HEK293 (cell line): ENCODE data around the gene ALOXE3.

ENCODE experiments used
- EGR2 ChIP-seq: fragments of 450-650 bp; formaldehyde crosslinking; IDR thresholded peaks from 2 replicates; pipeline ENCODE4 v1.5.1; 2016; ENCODE audit warnings: low read depth, missing biosample characterization, missing genetic modification characterization
- GFI1B ChIP-seq: fragments of 450-650 bp; formaldehyde crosslinking; IDR thresholded peaks from 2 replicates; pipeline ENCODE4 v1.5.1; 2016; ENCODE audit warnings: missing biosample characterization, missing genetic modification characterization
- GLIS1 ChIP-seq: fragments of 450-650 bp; formaldehyde crosslinking; IDR thresholded peaks from 2 replicates; pipeline ENCODE4 v1.5.1; 2016; ENCODE audit warnings: missing biosample characterization, missing genetic modification characterization
- GLIS2 ChIP-seq: fragments of 450-650 bp; formaldehyde crosslinking; IDR thresholded peaks from 2 replicates; pipeline ENCODE4 v1.5.1; 2016; ENCODE audit warnings: missing biosample characterization, missing genetic modification characterization
- IKZF3 ChIP-seq: fragments of 450-650 bp; IDR thresholded peaks from 2 replicates; pipeline ENCODE4 v1.5.0; 2018; ENCODE audit warnings: missing biosample characterization, mild to moderate bottlenecking, missing genetic modification characterization, moderate library complexity
- INSM2 ChIP-seq: fragments of 450-650 bp; formaldehyde crosslinking; IDR thresholded peaks from 2 replicates; pipeline ENCODE4 v1.5.1; 2016; ENCODE audit warnings: missing biosample characterization, missing genetic modification characterization
- KLF1 ChIP-seq: fragments of 450-650 bp; formaldehyde crosslinking; IDR thresholded peaks from 2 replicates; pipeline ENCODE4 v1.5.1; 2016; ENCODE audit warnings: missing biosample characterization, missing genetic modification characterization
- KLF9 ChIP-seq: fragments of 450-650 bp; formaldehyde crosslinking; IDR thresholded peaks from 2 replicates; pipeline ENCODE4 v1.5.1; 2016; ENCODE audit warnings: missing biosample characterization, missing genetic modification characterization, low read depth
- MZF1 ChIP-seq: fragments of 450-650 bp; formaldehyde crosslinking; IDR thresholded peaks from 2 replicates; pipeline ENCODE4 v1.5.1; 2017; ENCODE audit warnings: missing biosample characterization, missing genetic modification characterization, borderline replicate concordance
- REPIN1 ChIP-seq: fragments of 450-650 bp; formaldehyde crosslinking; IDR thresholded peaks from 2 replicates; pipeline ENCODE4 v1.5.1; 2017; ENCODE audit warnings: missing biosample characterization, missing genetic modification characterization, low read depth
- SETDB1 ChIP-seq: IDR thresholded peaks from one replicate; pipeline ENCODE4 v1.6.1; 2017; ENCODE audit warnings: mild to moderate bottlenecking, low read length, moderate library complexity, mixed read lengths; ENCODE audit not compliant: insufficient read length
- TRIM28 ChIP-seq: IDR thresholded peaks from 2 replicates; pipeline ENCODE4 v1.6.1; 2011; ENCODE audit warnings: low read length, control low read depth, borderline replicate concordance
- ZBTB21 ChIP-seq: fragments of 450-650 bp; formaldehyde crosslinking; IDR thresholded peaks from 2 replicates; pipeline ENCODE4 v1.5.1; 2017; ENCODE audit warnings: missing biosample characterization, missing genetic modification characterization
- ZEB2 ChIP-seq: fragments of 450-650 bp; formaldehyde crosslinking; IDR thresholded peaks from 2 replicates; pipeline ENCODE4 v1.5.1; 2016; ENCODE audit warnings: missing biosample characterization, missing genetic modification characterization
- ZFP69B ChIP-seq: fragments of 450-650 bp; formaldehyde crosslinking; IDR thresholded peaks from 2 replicates; pipeline ENCODE4 v1.5.1; 2016; ENCODE audit warnings: missing biosample characterization, missing genetic modification characterization
- ZNF10 ChIP-seq: fragments of 450-650 bp; formaldehyde crosslinking; IDR thresholded peaks from 2 replicates; pipeline ENCODE4 v1.5.1; 2017; ENCODE audit warnings: missing biosample characterization, missing genetic modification characterization
- ZNF112 ChIP-seq: fragments of 450-650 bp; formaldehyde crosslinking; IDR thresholded peaks from 2 replicates; pipeline ENCODE4 v1.5.0; 2017; ENCODE audit warnings: missing biosample characterization, missing genetic modification characterization
- ZNF175 ChIP-seq: fragments of 450-650 bp; formaldehyde crosslinking; IDR thresholded peaks from 2 replicates; pipeline ENCODE4 v1.5.1; 2016; ENCODE audit warnings: missing biosample characterization, missing genetic modification characterization
- ZNF341 ChIP-seq: fragments of 450-650 bp; formaldehyde crosslinking; IDR thresholded peaks from 2 replicates; pipeline ENCODE4; 2016; ENCODE audit warnings: low read depth, missing biosample characterization, missing genetic modification characterization
- ZNF426 ChIP-seq: fragments of 450-650 bp; formaldehyde crosslinking; IDR thresholded peaks from 2 replicates; pipeline ENCODE4 v1.5.1; 2017; ENCODE audit warnings: missing biosample characterization, missing genetic modification characterization, mild to moderate bottlenecking, inconsistent platforms, moderate library complexity
- ZNF433 ChIP-seq: fragments of 450-650 bp; formaldehyde crosslinking; IDR thresholded peaks from 2 replicates; pipeline ENCODE4 v1.5.1; 2016; ENCODE audit warnings: missing biosample characterization, missing genetic modification characterization, low read depth
- ZNF473 ChIP-seq: fragments of 450-650 bp; formaldehyde crosslinking; IDR thresholded peaks from 2 replicates; pipeline ENCODE4 v1.5.1; 2017; ENCODE audit warnings: missing biosample characterization, missing genetic modification characterization
- ZNF510 ChIP-seq: fragments of 450-650 bp; formaldehyde crosslinking; IDR thresholded peaks from 2 replicates; pipeline ENCODE4 v1.5.1; 2018; ENCODE audit warnings: mild to moderate bottlenecking, missing genetic modification characterization, missing biosample characterization; ENCODE audit not compliant: insufficient replicate concordance
- ZNF513 ChIP-seq: fragments of 450-650 bp; IDR thresholded peaks from 2 replicates; pipeline ENCODE4 v1.5.1; 2018; ENCODE audit warnings: missing biosample characterization, missing genetic modification characterization
- ZNF548 ChIP-seq: fragments of 450-650 bp; formaldehyde crosslinking; IDR thresholded peaks from 2 replicates; pipeline ENCODE4 v1.5.1; 2016; ENCODE audit warnings: missing biosample characterization, missing genetic modification characterization
- ZNF558 ChIP-seq: fragments of 450-650 bp; formaldehyde crosslinking; IDR thresholded peaks from 2 replicates; pipeline ENCODE4 v1.5.1; 2016; ENCODE audit warnings: missing biosample characterization, missing genetic modification characterization
- ZNF596 ChIP-seq: fragments of 450-650 bp; IDR thresholded peaks from 2 replicates; pipeline ENCODE4 v1.5.0; 2018; ENCODE audit warnings: missing biosample characterization, mild to moderate bottlenecking, missing genetic modification characterization, moderate library complexity
- ZNF610 ChIP-seq: fragments of 450-650 bp; formaldehyde crosslinking; IDR thresholded peaks from 2 replicates; pipeline ENCODE4 v1.5.1; 2016; ENCODE audit warnings: missing biosample characterization, missing genetic modification characterization, borderline replicate concordance
- ZNF621 ChIP-seq: fragments of 450-650 bp; formaldehyde crosslinking; IDR thresholded peaks from 2 replicates; pipeline ENCODE4 v1.5.1; 2017; ENCODE audit warnings: missing biosample characterization, missing genetic modification characterization
- TF ChIP-seq, protein P1 (sequence below): fragments of 450-650 bp; formaldehyde crosslinking; conservative IDR thresholded peaks from 2 replicates; pipeline ENCODE4 v1.5.1; 2016; ENCODE audit warnings: low read depth, missing biosample characterization, missing genetic modification characterization
- TF ChIP-seq, protein P2 (sequence below): fragments of 450-650 bp; formaldehyde crosslinking; optimal IDR thresholded peaks from 2 replicates; pipeline ENCODE3; 2016; ENCODE audit warnings: missing biosample characterization, mild to moderate bottlenecking, missing genetic modification characterization
- TF ChIP-seq, protein P3 (sequence below): fragments of 450-650 bp; formaldehyde crosslinking; IDR thresholded peaks from 2 replicates; pipeline ENCODE4 v1.5.1; 2016; ENCODE audit warnings: missing biosample characterization, missing genetic modification characterization

Gene ALOXE3

DNA sequence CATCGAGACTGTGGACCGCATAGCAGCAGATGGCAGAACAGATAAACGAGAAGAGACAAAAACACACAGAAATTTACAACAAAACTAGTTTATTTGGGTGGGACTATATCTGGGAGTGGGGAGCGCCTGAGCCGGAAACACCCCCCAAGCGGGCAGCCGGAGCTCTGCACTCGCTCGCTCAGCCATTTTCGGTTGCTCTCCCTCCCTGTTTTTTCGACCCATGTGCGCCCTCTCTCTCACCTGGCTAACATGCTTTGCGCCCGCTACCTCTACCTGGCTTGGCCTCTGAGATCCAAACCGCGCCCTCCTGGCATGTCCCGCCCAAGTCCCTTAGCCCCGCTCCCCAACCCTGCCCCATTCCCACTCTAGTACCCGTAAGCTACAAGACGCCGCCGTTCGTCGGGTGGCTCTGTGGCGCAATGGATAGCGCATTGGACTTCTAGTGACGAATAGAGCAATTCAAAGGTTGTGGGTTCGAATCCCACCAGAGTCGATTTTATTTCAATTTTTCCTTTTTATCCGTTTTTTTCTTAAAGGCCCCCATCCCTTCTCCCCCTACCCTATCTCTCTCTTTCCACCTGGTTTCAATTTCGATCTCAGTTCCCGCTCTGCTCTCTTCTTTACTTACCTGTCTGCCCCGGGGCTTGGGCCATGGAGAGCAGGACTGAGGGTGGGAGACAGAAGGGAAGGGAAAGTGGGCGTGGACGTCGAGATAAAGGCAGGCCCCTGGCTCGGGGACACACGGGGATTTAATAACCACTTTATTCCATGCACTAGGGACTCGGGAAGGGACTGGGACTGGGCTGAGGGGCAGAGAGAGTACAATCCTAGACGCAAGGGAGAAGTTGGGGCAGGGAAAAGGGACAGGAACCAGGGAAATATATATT, 2.4 kb upstream of the ALOXE3 start (continued):
- no peak for TF ChIP-seq ZNF510 (tag by site-specific recombination)
- TF ChIP-seq IKZF3 (tag by site-specific recombination) = peak; percentile 56; the same call in 1 of the 2 replicates
- TF ChIP-seq ZNF112 (tag by site-specific recombination) = no peak
- 0 out of 2 replicates have a peak, but pooled peaks have one; percentile 16 for TF ChIP-seq TRIM28
- peak; percentile 69; the same call in 1 of the 2 replicates for TF ChIP-seq GFI1B (tag by site-specific recombination)
- TF ChIP-seq ZNF426 (tag by site-specific recombination) = no peak
- TF ChIP-seq MZF1 = peak; percentile 90
- TF ChIP-seq, protein P1, sequence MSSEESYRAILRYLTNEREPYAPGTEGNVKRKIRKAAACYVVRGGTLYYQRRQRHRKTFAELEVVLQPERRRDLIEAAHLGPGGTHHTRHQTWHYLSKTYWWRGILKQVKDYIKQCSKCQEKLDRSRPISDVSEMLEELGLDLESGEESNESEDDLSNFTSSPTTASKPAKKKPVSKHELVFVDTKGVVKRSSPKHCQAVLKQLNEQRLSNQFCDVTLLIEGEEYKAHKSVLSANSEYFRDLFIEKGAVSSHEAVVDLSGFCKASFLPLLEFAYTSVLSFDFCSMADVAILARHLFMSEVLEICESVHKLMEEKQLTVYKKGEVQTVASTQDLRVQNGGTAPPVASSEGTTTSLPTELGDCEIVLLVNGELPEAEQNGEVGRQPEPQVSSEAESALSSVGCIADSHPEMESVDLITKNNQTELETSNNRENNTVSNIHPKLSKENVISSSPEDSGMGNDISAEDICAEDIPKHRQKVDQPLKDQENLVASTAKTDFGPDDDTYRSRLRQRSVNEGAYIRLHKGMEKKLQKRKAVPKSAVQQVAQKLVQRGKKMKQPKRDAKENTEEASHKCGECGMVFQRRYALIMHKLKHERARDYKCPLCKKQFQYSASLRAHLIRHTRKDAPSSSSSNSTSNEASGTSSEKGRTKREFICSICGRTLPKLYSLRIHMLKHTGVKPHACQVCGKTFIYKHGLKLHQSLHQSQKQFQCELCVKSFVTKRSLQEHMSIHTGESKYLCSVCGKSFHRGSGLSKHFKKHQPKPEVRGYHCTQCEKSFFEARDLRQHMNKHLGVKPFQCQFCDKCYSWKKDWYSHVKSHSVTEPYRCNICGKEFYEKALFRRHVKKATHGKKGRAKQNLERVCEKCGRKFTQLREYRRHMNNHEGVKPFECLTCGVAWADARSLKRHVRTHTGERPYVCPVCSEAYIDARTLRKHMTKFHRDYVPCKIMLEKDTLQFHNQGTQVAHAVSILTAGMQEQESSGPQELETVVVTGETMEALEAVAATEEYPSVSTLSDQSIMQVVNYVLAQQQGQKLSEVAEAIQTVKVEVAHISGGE = peak; percentile 50
- TF ChIP-seq EGR2 (tag by site-specific recombination) = peak; percentile 30; the same call in 1 of the 2 replicates
- peak; percentile 70; the same call in 1 of the 2 replicates for TF ChIP-seq ZFP69B (tag by site-specific recombination)
- TF ChIP-seq ZNF621 (tag by site-specific recombination) = no peak
- 0 out of 2 replicates have a peak, but pooled peaks have one; percentile 29 for TF ChIP-seq ZNF513 (tag by site-specific recombination)
- TF ChIP-seq ZNF10 (tag by site-specific recombination) = 0 out of 2 replicates have a peak, but pooled peaks have one; percentile 40
- peak; percentile 93 for TF ChIP-seq KLF9 (tag by site-specific recombination)
- TF ChIP-seq KLF1 (tag by site-specific recombination) = peak; percentile 75
- peak; percentile 49 for TF ChIP-seq ZEB2 (tag by site-specific recombination)
- TF ChIP-seq ZNF473 (tag by site-specific recombination) = no peak
- no peak for TF ChIP-seq ZNF433 (tag by site-specific recombination)
- TF ChIP-seq ZNF610 (tag by site-specific recombination) = peak; percentile 43; the same call in 1 of the 2 replicates
- no peak for TF ChIP-seq ZNF548 (tag by site-specific recombination)
- TF ChIP-seq, protein P2, sequence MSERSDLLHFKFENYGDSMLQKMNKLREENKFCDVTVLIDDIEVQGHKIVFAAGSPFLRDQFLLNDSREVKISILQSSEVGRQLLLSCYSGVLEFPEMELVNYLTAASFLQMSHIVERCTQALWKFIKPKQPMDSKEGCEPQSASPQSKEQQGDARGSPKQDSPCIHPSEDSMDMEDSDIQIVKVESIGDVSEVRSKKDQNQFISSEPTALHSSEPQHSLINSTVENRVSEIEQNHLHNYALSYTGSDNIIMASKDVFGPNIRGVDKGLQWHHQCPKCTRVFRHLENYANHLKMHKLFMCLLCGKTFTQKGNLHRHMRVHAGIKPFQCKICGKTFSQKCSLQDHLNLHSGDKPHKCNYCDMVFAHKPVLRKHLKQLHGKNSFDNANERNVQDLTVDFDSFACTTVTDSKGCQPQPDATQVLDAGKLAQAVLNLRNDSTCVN (tag by site-specific recombination) = peak; percentile 36
- TF ChIP-seq, protein P3, sequence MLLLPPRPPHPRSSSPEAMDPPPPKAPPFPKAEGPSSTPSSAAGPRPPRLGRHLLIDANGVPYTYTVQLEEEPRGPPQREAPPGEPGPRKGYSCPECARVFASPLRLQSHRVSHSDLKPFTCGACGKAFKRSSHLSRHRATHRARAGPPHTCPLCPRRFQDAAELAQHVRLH = peak; percentile 93
- TF ChIP-seq INSM2 (tag by site-specific recombination) = peak; percentile 87; the same call in 1 of the 2 replicates
- TF ChIP-seq ZNF596 (tag by site-specific recombination) = no peak
- peak; percentile 18; the same call in 1 of the 2 replicates for TF ChIP-seq GLIS1 (tag by site-specific recombination)
- peak; percentile 74 for TF ChIP-seq ZBTB21 (tag by site-specific recombination)
- peak; percentile 57; the same call in 1 of the 2 replicates for TF ChIP-seq REPIN1 (tag by site-specific recombination)
- peak; percentile 52 for TF ChIP-seq ZNF558 (tag by site-specific recombination)
- no peak for TF ChIP-seq SETDB1
- no peak for TF ChIP-seq ZNF175 (tag by site-specific recombination)
- peak; percentile 53 for TF ChIP-seq GLIS2 (tag by site-specific recombination)
- peak; percentile 18; the same call in 1 of the 2 replicates for TF ChIP-seq ZNF341 (tag by site-specific recombination)
